ENCODE measurements around the gene CAMSAP2.

Gene CAMSAP2

DNA sequence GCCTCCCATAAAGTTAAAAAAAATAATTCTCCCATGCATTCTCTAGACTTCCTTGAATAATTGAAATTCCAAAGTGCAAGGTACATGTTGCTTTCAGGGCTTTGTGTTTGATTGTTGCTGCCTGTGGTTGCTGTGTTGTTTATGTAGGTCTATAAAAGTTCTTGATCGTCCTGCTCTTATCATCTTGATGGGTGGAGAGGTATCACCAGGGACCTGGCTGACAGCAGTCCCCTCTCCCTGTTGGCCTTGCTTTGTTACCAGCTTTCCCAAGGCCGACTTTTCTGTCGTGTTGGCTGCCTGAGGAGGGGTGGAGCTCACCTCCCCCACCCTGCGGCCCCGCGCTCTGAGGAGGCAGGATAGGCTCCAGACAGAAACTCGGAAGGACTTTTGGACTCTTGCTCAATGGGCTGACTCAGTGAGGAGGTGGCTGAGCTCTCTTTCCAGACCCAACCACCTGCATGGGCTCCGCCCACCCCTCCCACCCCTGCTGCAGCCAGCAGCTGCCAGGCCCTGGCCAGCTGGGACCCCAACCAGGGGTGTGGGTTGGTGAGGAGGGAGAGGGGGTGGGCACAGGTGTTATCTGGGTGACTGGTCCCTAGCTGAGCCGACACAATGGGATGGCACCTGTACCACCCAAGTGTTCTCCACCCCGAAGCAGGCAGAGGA is 158.0 kb downstream of the CAMSAP2 start:
- Histone ChIP-seq H3K4me1 (ENCODE audit: control insufficient read depth in 1 of 2, insufficient read depth in 1 of 2, low read depth in 1 of 2, low read length in 1 of 2) (peaks cover 31 to 52% of the 10 kb centered on the region in 2 experiments), H3K36me3 (no peaks in the 10 kb centered on the region), H3K9me3 (no peaks in the 10 kb centered on the region), H3K4me3 (ENCODE audit: low read depth in 1 of 2, low read length in 1 of 2) (no peak overlapping the region), H3K27me3 (no peaks in the 10 kb centered on the region), H3K27ac (no peak overlapping the region)
- TF ChIP-seq, protein P1, sequence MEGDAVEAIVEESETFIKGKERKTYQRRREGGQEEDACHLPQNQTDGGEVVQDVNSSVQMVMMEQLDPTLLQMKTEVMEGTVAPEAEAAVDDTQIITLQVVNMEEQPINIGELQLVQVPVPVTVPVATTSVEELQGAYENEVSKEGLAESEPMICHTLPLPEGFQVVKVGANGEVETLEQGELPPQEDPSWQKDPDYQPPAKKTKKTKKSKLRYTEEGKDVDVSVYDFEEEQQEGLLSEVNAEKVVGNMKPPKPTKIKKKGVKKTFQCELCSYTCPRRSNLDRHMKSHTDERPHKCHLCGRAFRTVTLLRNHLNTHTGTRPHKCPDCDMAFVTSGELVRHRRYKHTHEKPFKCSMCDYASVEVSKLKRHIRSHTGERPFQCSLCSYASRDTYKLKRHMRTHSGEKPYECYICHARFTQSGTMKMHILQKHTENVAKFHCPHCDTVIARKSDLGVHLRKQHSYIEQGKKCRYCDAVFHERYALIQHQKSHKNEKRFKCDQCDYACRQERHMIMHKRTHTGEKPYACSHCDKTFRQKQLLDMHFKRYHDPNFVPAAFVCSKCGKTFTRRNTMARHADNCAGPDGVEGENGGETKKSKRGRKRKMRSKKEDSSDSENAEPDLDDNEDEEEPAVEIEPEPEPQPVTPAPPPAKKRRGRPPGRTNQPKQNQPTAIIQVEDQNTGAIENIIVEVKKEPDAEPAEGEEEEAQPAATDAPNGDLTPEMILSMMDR (IDR thresholded peaks at IDR 0.05) = no peak

- Histone ChIP-seq H3K27ac (no peak overlapping the region), H3K27me3 (no peaks in the 10 kb centered on the region), H3K4me1 (ENCODE audit: control insufficient read depth in 1 of 2, insufficient read depth in 1 of 2, low read depth in 1 of 2, low read length in 1 of 2) (peaks cover 25 to 46% of the 10 kb centered on the region in 2 experiments), H3K9me3 (no peaks in the 10 kb centered on the region), H3K36me3 (no peaks in the 10 kb centered on the region), H3K4me3 (ENCODE audit: low read depth in 1 of 2, low read length in 1 of 2) (no peak overlapping the region)
- TF ChIP-seq, protein P1 (IDR thresholded peaks at IDR 0.05) = no peak
These were observed 158.6 kb downstream of the CAMSAP2 start for GRCh38 chr1:200897259-200897658.

DNA sequence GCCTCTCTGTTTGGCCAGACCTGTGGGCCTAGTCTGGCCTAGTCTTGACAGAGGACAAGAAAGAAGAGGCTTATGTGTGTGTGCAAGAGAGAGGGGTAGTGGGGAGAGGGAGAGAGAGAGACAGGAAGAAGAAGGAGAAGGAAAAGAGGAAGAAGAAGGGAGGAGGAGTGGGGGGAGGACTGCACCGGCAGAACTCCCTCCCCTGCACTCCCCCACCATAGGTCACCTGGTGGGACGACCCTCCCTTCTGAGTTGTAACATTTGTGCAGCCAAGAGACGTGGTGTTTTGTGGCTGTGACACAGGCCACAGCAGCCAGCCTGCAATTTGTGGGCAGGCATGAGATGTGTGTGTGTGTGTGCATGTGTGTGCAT is 160.3 kb downstream of the CAMSAP2 start:
- Histone ChIP-seq H3K4me3 (ENCODE audit: low read depth in 1 of 2, low read length in 1 of 2) (no peak overlapping the region), H3K27me3 (no peaks in the 10 kb centered on the region), H3K9me3 (no peaks in the 10 kb centered on the region), H3K27ac (peak overlapping the region; percentile 13), H3K4me1 (ENCODE audit: control insufficient read depth in 1 of 2, insufficient read depth in 1 of 2, low read depth in 1 of 2, low read length in 1 of 2) (peaks cover 35 to 57% of the 10 kb centered on the region in 2 experiments), H3K36me3 (no peaks in the 10 kb centered on the region)
- TF ChIP-seq, protein P1 (IDR thresholded peaks at IDR 0.05) = no peak

GRCh38 chr1:200899451-200899915 is 160.8 kb downstream of the CAMSAP2 start:
- H3K4me1 ChIP-seq (ENCODE audit: control insufficient read depth in 1 of 2, insufficient read depth in 1 of 2, low read depth in 1 of 2, low read length in 1 of 2) = peaks cover 40 to 61% of the 10 kb centered on the region in 2 experiments
- TF ChIP-seq, protein P1 (IDR thresholded peaks at IDR 0.05) = no peak
- H3K9me3 ChIP-seq = no peaks in the 10 kb centered on the region
- H3K27me3 ChIP-seq = no peaks in the 10 kb centered on the region
- H3K27ac ChIP-seq = peak overlapping the region; percentile 13
- no peaks in the 10 kb centered on the region for H3K36me3 ChIP-seq
- no peak overlapping the region for H3K4me3 ChIP-seq (ENCODE audit: low read depth in 1 of 2, low read length in 1 of 2)

DNA sequence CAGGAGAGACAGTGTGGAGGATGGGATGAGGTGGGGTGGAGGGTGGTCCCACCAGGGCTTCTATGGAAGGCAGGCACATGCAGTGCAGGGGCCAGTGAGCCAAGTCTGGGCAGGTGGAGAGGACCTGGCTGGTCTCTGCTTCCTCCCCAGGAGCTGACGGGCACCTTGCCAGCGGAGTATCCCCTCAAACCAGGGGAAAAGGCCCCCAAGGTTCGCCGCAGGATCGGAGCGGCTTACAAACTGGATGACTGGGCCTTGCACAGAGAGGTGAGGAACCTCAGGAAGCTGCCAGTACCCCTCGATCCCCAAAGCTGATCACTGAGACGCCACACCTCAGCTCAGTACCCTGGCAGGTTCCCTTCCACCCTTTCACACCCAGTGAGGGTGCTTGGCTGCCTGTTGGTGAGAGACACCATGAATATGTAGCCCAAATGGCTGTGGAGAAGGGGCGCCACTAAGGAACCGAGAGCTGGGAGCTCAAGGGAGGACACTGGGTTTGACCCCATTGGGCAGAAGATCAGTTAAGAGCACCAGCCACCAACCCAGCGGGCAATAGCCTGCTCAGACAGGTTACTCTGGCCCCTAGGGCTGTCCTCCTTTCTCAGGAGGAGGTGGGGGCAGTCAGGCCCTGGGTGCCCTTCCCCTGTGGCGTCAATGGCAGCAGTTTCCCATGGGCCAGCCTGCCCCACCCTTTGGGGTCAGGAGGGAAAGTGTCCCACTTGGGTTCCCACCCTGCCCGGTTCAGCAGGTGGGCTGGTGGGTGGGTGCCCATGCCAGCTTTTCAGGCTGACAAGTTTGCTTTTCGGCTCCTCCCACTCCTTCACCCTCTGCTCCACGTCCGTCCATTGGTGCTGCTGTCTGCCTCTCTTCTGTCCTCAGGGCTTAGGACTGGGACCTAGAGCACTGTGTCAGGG is 161.5 kb downstream of the CAMSAP2 start:
- H3K4me3 ChIP-seq (ENCODE audit: low read depth in 1 of 2, low read length in 1 of 2) = no peak overlapping the region
- no peaks in the 10 kb centered on the region for H3K27me3 ChIP-seq
- no peaks in the 10 kb centered on the region for H3K36me3 ChIP-seq
- peaks cover 47 to 63% of the 10 kb centered on the region in 2 experiments for H3K4me1 ChIP-seq (ENCODE audit: control insufficient read depth in 1 of 2, insufficient read depth in 1 of 2, low read depth in 1 of 2, low read length in 1 of 2)
- TF ChIP-seq, protein P1 (IDR thresholded peaks at IDR 0.05) = no peak
- no peak overlapping the region for H3K27ac ChIP-seq
- no peaks in the 10 kb centered on the region for H3K9me3 ChIP-seq

Measured in neutrophil (primary cell).